ENCODE measurements around the gene SORCS1.

Gene SORCS1

GRCh38 chr10:106535304-106535953 lies 629.1 kb downstream of the SORCS1 start:
- H3K4me3 ChIP-seq (ENCODE audit: low read depth, low read length): no peak overlapping the region
- no peak for DNase-seq (ENCODE audit: low read depth)
- TF ChIP-seq CTCF (IDR thresholded peaks at IDR 0.05; ENCODE audit: insufficient read depth, low read depth, low read length, missing control alignments): no peak

DNA sequence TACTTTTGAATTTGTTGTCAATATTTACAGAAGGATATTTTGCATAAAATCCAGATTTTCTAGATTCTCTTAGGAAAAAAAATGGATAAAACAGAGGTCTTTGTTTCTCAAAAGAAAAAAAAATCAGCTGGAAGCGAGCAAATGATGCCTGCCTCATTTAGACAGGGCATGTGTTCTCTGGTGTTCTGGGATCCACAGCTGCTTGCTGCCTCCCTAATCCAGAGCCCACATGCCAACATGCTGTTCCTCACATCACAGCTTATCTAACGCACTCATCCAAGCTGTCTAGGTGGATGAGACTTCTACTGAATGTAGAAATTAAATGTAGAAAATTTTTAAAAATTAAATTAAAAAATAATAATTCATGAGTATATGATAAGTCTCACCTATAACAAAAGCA lies 630.1 kb downstream of the SORCS1 start:
- H3K4me3 ChIP-seq (ENCODE audit: low read depth, low read length): no peak overlapping the region
- DNase-seq (ENCODE audit: low read depth): no peak
- no peak for TF ChIP-seq CTCF (IDR thresholded peaks at IDR 0.05; ENCODE audit: insufficient read depth, low read depth, low read length, missing control alignments)

- H3K4me3 ChIP-seq (ENCODE audit: low read depth, low read length): no peak overlapping the region
- no peak for DNase-seq (ENCODE audit: low read depth)
- TF ChIP-seq CTCF (IDR thresholded peaks at IDR 0.05; ENCODE audit: insufficient read depth, low read depth, low read length, missing control alignments): no peak
Measured at GRCh38 chr10:106528702-106529101, 635.8 kb downstream of the SORCS1 start.

DNA sequence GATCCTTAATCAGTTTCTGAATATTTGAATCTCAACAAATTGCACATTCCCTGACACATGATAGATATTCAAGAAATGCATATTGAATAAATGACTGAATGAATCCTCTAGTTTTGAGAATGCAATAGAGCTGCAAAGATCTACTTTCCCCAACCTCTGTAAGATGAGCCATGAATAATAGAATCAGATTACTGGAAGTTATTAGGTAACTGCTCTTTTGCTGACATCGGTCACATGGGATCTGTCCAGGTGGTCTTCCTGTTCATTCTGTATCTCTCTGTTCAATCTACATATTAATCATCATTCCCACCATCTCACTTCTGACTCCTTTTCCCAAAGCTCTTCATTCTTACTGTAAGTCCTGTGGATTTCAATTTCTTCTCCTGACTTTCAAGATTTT lies 638.7 kb downstream of the SORCS1 start:
- H3K4me3 ChIP-seq (ENCODE audit: low read depth, low read length): no peak overlapping the region
- no peak for TF ChIP-seq CTCF (IDR thresholded peaks at IDR 0.05; ENCODE audit: insufficient read depth, low read depth, low read length, missing control alignments)
- no peak for DNase-seq (ENCODE audit: low read depth)

Data from GM12865 (cell line).